K562 (cell line): Measurements from ENCODE around the gene TMEM106B. TPM values are rescaled to one million over a fixed set of nuclear protein-coding genes. Genes with fewer than 3 reads are reported as not detected.

Experiments used
- ATF1 ChIP-seq, 2 experiments: fragments of 450-650 bp in 1 of 2; IDR thresholded peaks; 2 replicates each; pipeline ENCODE4 v1.6.1; 2016; ENCODE audit warnings: missing compliant biosample characterization in 1 of 2, missing genetic modification characterization in 1 of 2
- DIDO1 ChIP-seq: fragments of 450-650 bp; IDR thresholded peaks from 2 replicates; pipeline ENCODE4 v1.6.1; 2016; ENCODE audit warnings: low read depth, missing biosample characterization, missing genetic modification characterization
- GABPB1 ChIP-seq: sonication (generic); formaldehyde crosslinking; IDR thresholded peaks from 2 replicates; pipeline ENCODE4 v1.8.0; 2022; ENCODE audit warnings: mild to moderate bottlenecking, missing genetic modification reagents
- MEF2A ChIP-seq: IDR thresholded peaks from 2 replicates; pipeline ENCODE4 v1.6.1; 2011; ENCODE audit warnings: low read depth, mild to moderate bottlenecking, low read length, moderate library complexity; ENCODE audit not compliant: control insufficient read depth
- NFATC3 ChIP-seq: fragments of 450-650 bp; IDR thresholded peaks from 2 replicates; pipeline ENCODE4 v1.6.1; 2017; ENCODE audit warnings: mild to moderate bottlenecking
- NUFIP1 ChIP-seq: fragments of 450-650 bp; IDR thresholded peaks from 2 replicates; pipeline ENCODE4 v1.6.1; 2018; ENCODE audit not compliant: partially characterized antibody
- PHF21A ChIP-seq: fragments of 450-650 bp; IDR thresholded peaks from 2 replicates; pipeline ENCODE4 v1.6.1; 2017; ENCODE audit warnings: low read depth, borderline replicate concordance
- PRMT5 ChIP-seq: sonication (generic); formaldehyde crosslinking; IDR thresholded peaks from 2 replicates; pipeline ENCODE4 v1.5.0; 2020; ENCODE audit warnings: missing genetic modification reagents
- RBFOX2 ChIP-seq: fragments of 200-400 bp; formaldehyde crosslinking; IDR thresholded peaks from 2 replicates; pipeline ENCODE4 v1.6.1; 2017; ENCODE audit warnings: low read depth, mild to moderate bottlenecking, low read length, moderate library complexity
- RFX5 ChIP-seq: IDR thresholded peaks from 2 replicates; pipeline ENCODE4 v1.6.1; 2011; ENCODE audit warnings: low read depth, mild to moderate bottlenecking, improper control_type of control experiment, low read length
- TAF15 ChIP-seq: fragments of 200-400 bp; formaldehyde crosslinking; IDR thresholded peaks from 2 replicates; pipeline ENCODE4 v1.6.1; 2017; ENCODE audit warnings: mild to moderate bottlenecking, low read depth, low read length, moderate library complexity
- TAF9B ChIP-seq: fragments of 450-650 bp; IDR thresholded peaks from 2 replicates; pipeline ENCODE4 v1.6.1; 2018; ENCODE audit warnings: mild to moderate bottlenecking; ENCODE audit not compliant: partially characterized antibody
- TGIF2 ChIP-seq: sonication (generic); formaldehyde crosslinking; IDR thresholded peaks from 2 replicates; pipeline ENCODE4 v1.8.1; 2022; ENCODE audit warnings: mild to moderate bottlenecking, missing genetic modification reagents, moderate library complexity
- XRCC4 ChIP-seq: IDR thresholded peaks from one replicate; pipeline ENCODE4 v1.6.1; 2011; ENCODE audit not compliant: insufficient read depth, insufficient read length; ENCODE audit errors: extremely low read depth
- ZFP1 ChIP-seq: fragments of 450-650 bp; formaldehyde crosslinking; IDR thresholded peaks from 2 replicates; pipeline ENCODE4 v1.4.0; 2020; ENCODE audit warnings: mild to moderate bottlenecking, mixed read lengths
- ZFP36 ChIP-seq: fragments of 150-350 bp; IDR thresholded peaks from 2 replicates; pipeline ENCODE4 v1.6.1; 2018; ENCODE audit warnings: low read length, low read depth; ENCODE audit not compliant: partially characterized antibody
- ZNF174 ChIP-seq: fragments of 250-450 bp; sonication (Bioruptor Pico); IDR thresholded peaks from 2 replicates; pipeline ENCODE4 v1.4.0; 2020; ENCODE audit warnings: mild to moderate bottlenecking
- ZNF3 ChIP-seq: fragments of 250-450 bp; sonication (Bioruptor Pico); IDR thresholded peaks from 2 replicates; pipeline ENCODE4 v1.5.0; 2021; ENCODE audit warnings: mild to moderate bottlenecking, moderate library complexity
- ZNF316 ChIP-seq: fragments of 450-650 bp; IDR thresholded peaks from 2 replicates; pipeline ENCODE4 v1.6.1; 2016
- ZNF584 ChIP-seq: fragments of 200-800 bp; sonication (Bioruptor generic); IDR thresholded peaks from 2 replicates; pipeline ENCODE4 v1.6.1; 2016; ENCODE audit warnings: low read depth, mild to moderate bottlenecking, missing genetic modification characterization, missing compliant biosample characterization
- polyA plus RNA-seq, 8 experiments: library from polyadenylated mRNA; depleted of rRNA in 4 of 8; stranded (reverse) in 5 of 8; unstranded in 3 of 8; fragments of >200 nt; fragmentation: Nextera tagmentation in 2 of 8; fragmentation: Illumina TruSeq in 1 of 8; extraction: Ambion mirVana in 2 of 8; extraction: Trizol in 1 of 8; gene quantifications; 2 replicates each; pipeline versions ENCODE4 v1.2.1 to v1.2.3, GENCODE V29; 2011 to 2014; ENCODE audit warnings: inconsistent platforms in 1 of 8, missing spikeins in 1 of 8
- total RNA-seq, 7 experiments: library from RNA; depleted of rRNA in 6 of 7; stranded (reverse); fragments of >200 nt in 6 of 7; fragmentation: Illumina TruSeq in 2 of 7; extraction: Trizol in 2 of 7; gene quantifications; 2 replicates each; pipeline versions ENCODE4 v1.2.1 to v1.2.3, GENCODE V29; 2011 to 2021; ENCODE audit warnings: low replicate concordance in 1 of 7
- TF ChIP-seq, protein P1 (sequence below): fragments of 450-650 bp; formaldehyde crosslinking; IDR thresholded peaks from 2 replicates; pipeline ENCODE4 v1.4.0; 2020; ENCODE audit warnings: mild to moderate bottlenecking, moderate library complexity
- TF ChIP-seq, protein P2 (sequence below): fragments of 200-800 bp; sonication (Bioruptor generic); IDR thresholded peaks from 2 replicates; pipeline ENCODE4 v1.6.1; 2017; ENCODE audit warnings: missing genetic modification characterization, missing compliant biosample characterization
- TF ChIP-seq, protein P3 (sequence below): sonication (generic); formaldehyde crosslinking; IDR thresholded peaks from 2 replicates; pipeline ENCODE4 v1.8.0; 2022; ENCODE audit warnings: mild to moderate bottlenecking, missing genetic modification reagents

The TMEM106B gene
- total and polyA plus RNA-seq, 9 of the 15 experiments (the other 6 are each of a cell fraction or from before 2014, with no cell fraction given): 8.6 to 30.4 (median 18.7) TPM

DNA sequence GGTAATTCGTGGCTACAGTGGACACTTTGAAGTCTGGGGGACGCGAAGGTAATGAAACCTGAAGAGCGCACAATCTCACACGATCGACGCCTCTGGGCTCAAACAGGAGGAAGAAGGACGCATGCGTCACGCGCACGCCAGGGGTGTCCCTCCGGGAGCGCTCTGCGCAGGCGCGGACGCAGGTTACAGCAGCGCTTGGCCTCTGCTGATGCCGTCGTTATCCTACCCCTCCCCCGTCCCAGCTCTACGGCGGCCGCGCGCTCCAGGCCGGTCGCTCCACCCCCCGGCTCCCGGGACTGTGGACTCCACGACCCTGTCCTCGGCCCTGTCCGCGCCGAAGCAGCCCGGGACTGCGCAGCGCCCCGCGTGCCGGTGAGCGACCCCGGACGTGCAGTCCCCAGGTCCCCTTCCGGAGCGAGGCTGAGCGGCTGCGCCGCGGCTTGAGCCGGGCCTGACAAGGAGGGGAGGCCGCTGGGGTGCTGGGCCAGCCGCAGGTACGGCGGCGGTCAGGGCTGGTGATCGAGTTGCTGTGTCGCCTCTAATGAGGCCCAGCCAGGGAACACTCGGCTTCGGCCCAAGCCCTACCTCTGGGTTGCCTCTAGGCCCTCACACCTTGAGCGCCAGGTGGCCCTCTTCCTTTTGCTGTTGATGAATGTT, at the start of gene TMEM106B (continued):
- TF ChIP-seq ZNF174 (CRISPR knock-in tag) (no peak), GABPB1 (CRISPR knock-in tag) (peak; percentile 77), MEF2A (no peak), RFX5 (no peak), XRCC4 (no peak), PHF21A (no peak), DIDO1 (0 out of 2 replicates have a peak, but pooled peaks have one; percentile 15), TAF15 (no peak), ZNF316 (no peak), ZFP36 (no peak), NUFIP1 (no peak), NFATC3 (no peak), TGIF2 (CRISPR knock-in tag) (no peak), PRMT5 (no peak), ATF1 (CRISPR knock-in tag; IDR thresholded peaks at IDR 0.05) (peak; percentile 45; the same call in 1 of the 2 replicates), ATF1 (tag; IDR thresholded peaks at IDR 0.05) (peak; percentile 94), ZNF584 (CRISPR knock-in tag) (no peak), ZNF3 (CRISPR knock-in tag) (no peak), ZFP1 (CRISPR knock-in tag) (no peak), TAF9B (no peak), RBFOX2 (peak; percentile 93)
- TF ChIP-seq, protein P1, sequence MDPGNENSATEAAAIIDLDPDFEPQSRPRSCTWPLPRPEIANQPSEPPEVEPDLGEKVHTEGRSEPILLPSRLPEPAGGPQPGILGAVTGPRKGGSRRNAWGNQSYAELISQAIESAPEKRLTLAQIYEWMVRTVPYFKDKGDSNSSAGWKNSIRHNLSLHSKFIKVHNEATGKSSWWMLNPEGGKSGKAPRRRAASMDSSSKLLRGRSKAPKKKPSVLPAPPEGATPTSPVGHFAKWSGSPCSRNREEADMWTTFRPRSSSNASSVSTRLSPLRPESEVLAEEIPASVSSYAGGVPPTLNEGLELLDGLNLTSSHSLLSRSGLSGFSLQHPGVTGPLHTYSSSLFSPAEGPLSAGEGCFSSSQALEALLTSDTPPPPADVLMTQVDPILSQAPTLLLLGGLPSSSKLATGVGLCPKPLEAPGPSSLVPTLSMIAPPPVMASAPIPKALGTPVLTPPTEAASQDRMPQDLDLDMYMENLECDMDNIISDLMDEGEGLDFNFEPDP (CRISPR knock-in tag): no peak
- TF ChIP-seq, protein P2, sequence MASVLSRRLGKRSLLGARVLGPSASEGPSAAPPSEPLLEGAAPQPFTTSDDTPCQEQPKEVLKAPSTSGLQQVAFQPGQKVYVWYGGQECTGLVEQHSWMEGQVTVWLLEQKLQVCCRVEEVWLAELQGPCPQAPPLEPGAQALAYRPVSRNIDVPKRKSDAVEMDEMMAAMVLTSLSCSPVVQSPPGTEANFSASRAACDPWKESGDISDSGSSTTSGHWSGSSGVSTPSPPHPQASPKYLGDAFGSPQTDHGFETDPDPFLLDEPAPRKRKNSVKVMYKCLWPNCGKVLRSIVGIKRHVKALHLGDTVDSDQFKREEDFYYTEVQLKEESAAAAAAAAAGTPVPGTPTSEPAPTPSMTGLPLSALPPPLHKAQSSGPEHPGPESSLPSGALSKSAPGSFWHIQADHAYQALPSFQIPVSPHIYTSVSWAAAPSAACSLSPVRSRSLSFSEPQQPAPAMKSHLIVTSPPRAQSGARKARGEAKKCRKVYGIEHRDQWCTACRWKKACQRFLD (CRISPR knock-in tag): peak; percentile 76
- TF ChIP-seq, protein P3, sequence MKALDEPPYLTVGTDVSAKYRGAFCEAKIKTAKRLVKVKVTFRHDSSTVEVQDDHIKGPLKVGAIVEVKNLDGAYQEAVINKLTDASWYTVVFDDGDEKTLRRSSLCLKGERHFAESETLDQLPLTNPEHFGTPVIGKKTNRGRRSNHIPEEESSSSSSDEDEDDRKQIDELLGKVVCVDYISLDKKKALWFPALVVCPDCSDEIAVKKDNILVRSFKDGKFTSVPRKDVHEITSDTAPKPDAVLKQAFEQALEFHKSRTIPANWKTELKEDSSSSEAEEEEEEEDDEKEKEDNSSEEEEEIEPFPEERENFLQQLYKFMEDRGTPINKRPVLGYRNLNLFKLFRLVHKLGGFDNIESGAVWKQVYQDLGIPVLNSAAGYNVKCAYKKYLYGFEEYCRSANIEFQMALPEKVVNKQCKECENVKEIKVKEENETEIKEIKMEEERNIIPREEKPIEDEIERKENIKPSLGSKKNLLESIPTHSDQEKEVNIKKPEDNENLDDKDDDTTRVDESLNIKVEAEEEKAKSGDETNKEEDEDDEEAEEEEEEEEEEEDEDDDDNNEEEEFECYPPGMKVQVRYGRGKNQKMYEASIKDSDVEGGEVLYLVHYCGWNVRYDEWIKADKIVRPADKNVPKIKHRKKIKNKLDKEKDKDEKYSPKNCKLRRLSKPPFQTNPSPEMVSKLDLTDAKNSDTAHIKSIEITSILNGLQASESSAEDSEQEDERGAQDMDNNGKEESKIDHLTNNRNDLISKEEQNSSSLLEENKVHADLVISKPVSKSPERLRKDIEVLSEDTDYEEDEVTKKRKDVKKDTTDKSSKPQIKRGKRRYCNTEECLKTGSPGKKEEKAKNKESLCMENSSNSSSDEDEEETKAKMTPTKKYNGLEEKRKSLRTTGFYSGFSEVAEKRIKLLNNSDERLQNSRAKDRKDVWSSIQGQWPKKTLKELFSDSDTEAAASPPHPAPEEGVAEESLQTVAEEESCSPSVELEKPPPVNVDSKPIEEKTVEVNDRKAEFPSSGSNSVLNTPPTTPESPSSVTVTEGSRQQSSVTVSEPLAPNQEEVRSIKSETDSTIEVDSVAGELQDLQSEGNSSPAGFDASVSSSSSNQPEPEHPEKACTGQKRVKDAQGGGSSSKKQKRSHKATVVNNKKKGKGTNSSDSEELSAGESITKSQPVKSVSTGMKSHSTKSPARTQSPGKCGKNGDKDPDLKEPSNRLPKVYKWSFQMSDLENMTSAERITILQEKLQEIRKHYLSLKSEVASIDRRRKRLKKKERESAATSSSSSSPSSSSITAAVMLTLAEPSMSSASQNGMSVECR (CRISPR knock-in tag): peak; percentile 71
